LoVo (cell line): Measurements from ENCODE around the gene DBI.
A peak's percentile ranks its signal among the peaks of the same experiment; 100 is the strongest.
"Not testable (repeated sequence)": the region's sequence is repeated elsewhere in the genome, so short reads cannot be mapped to it uniquely, and the experiment has no call there.

Source experiments
- DNase-seq: peaks from one replicate; pipeline ENCODE4 v3.0.0-alpha.2; 2016; ENCODE audit warnings: low spot score

Gene DBI

DNA sequence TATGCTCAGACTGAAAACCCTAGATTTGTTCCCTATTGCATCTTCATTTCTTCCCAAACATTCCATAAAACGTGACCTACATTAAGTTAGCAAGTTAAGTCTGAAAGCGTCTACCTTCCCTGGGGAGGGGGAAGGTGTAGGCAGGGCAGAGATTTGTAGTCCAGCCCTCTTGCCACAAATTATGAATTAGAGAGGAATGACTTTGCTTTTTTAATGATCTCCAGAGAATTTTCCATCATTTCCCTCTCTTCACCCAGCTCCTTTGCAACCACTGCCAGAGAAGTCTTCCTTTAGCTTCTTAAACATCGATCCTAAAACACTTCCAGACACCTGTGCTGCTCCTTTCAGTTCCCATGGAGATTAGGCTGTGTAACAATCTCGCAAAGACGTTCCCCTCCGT, 1.3 kb upstream of the DBI start:
- no peak for DNase-seq

DNA sequence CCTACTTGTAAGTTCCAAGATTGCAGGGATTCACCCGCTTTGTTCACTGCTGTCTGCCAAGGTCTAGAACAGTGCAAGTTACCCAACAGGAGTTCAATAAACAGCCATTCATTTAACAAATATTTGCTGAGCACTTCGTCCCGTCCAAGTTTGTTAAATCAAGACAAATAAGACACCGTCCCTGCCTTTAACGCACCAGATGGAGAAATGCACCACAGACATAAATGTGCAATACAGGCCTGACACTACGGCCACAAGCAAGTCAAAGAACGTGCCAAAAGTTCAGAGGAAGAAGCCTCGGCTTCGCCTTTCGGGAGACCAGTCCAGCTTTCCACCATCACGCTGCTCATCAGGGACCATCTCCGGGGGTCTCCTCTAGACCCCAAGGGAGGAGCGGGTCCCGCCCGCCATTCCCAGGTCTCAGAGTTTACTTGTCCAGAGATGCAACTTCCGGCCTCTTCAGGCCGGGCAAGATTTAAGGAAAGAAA, 572 bp upstream of the DBI start:
- no peak for DNase-seq

DNA sequence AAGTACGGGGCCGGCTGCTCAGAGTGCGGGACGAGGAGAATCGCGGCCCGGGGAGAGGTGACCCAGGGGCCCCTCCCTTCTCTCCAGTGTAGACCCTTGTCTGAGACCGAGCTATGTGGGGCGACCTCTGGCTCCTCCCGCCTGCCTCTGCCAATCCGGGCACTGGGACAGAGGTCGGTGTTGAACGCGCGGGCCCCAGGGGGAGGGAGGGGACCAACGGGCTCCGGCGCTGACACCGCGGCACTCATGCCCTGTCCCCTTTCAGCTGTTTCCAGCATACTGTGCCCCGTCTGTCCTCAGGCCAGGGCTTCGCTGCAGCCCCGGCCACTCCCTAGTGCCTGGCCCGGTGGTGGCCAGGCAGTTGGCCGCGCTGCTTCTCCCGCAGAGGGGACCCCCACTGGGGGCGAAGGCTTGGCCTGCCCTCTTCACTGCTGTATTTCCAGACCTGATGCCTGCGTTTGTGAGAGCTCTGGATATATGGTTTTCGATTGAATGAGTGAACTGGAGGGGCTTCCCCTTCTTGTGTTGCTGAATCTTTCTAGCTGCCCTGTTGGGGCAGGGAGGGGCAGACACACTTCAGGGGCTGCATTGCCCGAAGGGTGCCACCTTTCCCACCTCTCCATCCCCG, 809 bp downstream of the DBI start:
- peak; percentile 44 for DNase-seq

DNA sequence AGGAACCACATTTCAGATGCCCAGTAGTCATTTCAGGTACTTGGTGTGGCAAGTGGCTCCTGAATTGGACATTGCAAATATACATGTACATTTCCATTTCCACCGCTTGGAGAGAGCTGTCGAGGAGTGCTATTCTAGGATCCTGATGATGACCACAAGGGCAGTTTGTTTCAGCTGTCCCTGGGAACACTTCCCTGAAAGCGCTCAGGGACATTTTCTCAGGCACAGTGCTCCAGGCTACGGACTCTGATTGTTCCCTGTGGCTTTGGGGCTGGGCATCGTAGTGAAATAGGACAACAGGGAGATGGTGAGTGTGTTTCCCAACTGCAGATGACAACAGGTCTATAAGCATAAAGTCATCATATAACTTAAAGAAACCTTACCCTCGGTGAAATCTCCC, 3.1 kb downstream of the DBI start:
- DNase-seq: no peak

DNA sequence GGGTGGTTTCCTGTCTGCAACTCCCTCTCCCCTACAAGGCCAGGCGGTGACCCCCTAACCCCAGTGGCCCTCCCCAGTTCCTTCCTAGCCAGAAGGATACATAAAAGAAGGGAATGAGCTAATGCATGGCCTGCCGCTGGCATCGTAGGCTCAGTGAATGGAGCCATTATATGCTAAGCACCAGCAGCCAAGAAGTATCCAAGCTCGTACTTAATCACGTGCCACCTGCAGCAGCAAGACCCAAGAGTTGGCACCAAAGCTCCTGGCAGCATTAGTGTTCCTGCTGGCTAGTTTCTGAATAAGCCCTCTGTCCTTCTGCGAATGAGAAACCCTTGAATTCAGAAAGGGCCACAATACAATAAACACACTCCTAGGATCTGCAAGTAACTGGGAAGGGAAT, 4.3 kb downstream of the DBI start:
- DNase-seq: no peak

DNA sequence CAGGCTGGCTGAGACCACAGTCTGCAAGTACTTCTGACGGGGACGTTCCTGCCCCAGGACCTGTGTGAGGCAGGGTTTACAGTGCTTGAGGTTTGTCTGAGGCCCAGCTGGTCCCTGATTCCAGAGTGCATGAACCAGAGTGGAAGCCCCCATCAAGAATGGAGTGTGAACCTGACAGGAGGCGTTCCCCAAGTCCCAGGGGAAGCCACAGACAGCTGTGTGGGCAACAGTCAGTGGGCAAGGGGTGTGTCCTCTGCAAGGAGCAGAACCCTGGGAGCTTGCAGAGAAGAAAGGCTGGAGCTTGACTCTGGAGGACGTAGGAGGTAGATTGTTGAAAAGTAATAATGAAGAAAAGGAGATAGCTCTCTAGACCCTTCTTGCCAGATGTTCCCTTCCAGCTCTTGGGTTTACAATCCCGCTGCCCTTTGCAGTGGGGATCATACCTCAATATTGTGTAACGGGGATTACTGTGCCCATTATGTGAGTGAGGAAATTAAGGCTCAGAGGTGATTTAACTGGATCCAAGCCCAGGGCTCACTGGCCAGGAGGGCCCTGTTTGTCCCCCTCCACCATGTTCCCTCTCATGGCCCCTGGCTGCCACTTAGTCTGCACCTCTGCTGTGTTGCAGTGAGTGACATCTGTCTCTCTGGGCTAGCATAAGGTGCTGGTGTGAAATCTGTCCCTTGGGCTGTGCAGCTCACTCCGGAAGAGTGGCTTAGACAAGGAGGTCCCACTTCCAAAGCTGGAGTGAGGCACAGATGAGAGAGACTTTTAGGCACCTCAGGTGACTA, 6.2 kb downstream of the DBI start:
- DNase-seq: no peak

DNA sequence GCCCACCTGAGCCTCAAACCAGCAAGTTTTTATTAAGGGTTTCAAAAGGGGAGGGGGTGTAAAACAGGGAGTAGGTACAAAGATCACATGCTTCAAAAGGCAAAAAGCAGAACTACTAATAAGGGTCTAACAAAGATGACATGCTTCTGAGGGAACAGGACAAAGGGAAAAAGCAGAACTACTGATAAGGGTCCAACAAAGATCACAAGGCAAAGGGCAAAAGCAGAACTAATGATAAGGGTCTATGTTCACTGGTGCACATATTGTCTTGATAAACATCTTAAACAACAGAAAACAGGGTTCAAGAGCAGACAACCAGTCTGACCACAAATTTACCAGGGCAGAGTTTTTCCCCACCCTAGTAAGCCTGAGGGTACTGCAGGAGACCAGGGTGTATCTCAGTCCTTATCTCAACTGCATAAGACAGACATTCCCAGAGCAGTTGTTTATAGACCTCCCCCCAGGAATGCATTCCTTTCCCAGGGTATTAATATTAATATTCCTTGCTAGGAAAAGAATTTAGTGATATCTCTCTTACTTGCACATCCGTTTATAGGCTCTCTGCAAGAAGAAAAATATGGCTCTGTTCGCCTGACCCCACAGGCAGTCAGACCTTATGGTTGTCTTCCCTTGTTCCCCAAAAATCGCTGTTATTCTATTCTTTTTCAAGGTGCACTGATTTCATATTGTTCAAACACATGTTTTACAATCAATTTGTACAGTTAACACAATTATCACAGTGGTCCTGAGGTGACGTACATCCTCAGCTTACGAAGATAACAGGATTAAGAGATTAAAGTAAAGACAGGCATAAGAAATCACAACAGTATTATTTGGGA, 7.3 kb downstream of the DBI start:
- not testable (repeated sequence) for DNase-seq

DNA sequence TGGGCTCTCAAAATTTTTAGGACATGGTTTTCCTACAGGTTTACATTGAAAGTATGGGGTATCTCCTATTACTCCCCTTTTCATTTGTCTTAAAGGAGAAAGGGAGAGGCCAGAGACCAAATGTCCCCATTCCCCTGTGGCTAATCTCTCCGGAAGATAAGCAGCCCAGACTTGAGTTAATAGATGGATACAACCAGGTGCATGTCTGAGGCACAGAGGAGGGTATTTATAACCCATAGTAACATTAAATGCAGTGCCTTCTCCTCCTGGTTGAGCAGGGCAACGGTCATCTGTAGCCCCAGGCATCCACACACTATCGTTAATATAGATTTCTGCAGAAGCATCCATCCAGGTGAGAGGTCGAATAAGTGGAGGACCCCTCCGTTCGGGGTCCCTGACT, 9.6 kb downstream of the DBI start:
- not testable (repeated sequence) for DNase-seq

DNA sequence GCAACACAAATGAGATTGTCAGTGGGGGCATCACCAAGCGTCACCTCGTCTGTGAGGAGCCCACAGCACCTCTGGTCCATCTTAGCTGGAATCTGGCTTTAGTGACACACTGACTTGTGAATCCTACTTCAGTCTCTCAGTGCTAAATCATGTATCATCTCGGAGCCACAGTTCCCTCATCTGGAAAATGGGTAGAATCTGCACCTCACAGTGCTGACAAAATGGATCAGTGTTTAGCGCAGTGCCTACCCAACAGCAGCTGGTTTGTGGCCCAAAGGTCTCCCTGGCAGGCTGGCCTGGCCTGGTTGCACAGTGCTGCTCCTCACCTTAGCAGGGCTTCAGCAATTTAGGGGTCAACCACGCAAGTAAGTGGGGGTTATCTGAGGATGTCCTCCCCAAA, 10.0 kb downstream of the DBI start:
- no peak for DNase-seq

DNA sequence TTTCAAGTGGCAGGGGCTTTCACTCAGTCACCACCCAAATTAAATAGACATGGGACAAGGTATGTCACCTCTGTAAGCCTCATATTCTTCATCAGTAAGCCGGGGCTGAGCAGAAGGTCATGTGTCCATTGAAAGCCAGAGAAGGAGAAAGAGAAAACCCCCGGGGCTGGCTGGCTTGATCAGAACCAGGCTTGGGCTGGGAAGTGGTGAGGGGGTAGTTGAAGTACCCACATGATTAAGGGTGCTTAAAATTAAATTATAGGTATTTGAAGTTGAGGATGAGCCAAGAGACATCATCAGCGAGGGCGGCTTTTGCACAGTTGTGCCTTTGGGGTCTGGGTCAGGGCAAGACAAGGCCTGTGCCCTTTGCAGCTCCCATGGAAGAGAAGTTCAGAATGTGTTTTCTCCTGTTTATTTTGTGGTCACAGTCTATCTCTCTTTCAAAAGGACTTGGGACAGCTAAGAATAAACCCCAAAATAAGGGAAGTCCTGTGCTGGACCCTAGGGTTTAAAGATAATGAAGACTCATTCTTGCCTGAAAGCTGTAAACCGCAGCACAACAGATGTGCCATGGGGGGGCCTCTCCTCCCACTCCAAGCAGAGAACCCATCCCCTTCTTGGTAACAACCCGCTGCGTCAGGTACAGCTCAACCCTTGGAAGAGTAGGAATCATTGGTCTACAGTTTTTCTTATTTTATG, 10.7 kb downstream of the DBI start:
- DNase-seq: no peak

DNA sequence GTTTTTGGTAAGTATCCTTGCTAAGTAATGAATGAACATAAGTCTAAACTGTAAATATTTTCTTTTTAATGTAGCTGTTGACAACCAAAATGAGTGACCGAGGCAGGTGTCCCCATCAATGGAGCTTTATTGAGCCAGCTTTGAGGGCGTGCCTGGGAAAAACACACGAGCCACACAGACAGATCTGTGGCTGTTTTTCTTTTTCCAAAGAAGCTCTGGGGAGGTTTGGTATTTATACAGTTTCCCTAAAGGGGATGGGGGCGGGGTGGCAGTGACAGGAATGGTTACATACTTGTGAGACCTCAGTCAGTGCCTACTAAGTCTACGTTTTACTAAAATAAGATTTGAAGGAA, 11.2 kb downstream of the DBI start:
- DNase-seq: no peak

DNA sequence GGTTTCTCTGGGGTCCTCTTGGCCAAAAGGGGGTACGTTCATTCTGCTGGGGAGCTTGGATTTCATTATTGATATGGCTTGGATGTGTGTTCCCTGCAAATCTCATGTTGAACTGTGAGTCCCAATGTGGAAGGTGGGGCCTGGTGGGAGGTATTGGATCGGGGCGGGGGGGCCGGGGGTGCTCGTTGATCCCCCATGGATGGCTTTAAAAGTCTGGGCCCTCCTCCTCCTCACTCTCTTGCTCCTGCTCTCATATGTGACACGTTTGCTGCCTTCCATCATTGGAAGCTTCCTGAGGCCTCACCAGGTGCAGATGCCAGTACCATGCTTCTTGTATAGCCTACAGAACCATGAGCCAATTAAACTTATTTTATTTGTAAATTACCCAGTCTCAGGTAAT, 11.8 kb downstream of the DBI start:
- DNase-seq: no peak

DNA sequence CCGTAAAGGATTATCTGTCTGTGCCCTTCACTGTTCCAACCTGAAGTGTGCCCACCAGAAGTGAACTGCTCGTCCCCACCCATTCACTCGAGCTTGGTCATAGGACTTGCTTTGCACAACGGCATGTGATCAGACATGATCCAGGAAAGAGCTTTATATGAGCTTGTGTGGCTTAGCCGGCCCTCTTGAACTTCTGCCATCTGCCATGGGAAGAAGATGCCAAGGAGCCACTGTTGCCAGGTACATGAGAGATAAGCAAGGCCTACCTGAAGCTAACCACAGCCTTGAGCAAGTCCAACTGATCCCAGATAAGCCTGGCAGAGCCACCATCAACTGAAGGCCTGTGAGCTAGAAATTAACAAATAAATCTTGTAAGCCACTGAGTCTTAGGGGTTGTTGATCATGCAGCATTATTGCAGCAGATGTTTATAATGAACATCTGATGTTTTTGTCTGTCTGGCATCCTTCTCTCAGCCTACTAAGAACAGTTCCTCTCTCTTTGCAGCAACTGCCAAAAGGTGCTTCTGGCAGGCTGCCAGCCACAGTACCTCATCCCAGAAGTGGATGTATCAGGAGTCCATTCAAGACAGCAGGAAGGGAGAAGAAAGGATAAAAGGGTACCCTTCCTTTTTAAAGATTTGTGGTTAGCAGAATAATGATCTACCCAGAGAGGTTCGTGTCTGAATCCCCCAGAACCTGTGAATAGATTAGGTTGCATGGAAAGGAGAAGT, 16.8 kb downstream of the DBI start:
- DNase-seq: no peak

DNA sequence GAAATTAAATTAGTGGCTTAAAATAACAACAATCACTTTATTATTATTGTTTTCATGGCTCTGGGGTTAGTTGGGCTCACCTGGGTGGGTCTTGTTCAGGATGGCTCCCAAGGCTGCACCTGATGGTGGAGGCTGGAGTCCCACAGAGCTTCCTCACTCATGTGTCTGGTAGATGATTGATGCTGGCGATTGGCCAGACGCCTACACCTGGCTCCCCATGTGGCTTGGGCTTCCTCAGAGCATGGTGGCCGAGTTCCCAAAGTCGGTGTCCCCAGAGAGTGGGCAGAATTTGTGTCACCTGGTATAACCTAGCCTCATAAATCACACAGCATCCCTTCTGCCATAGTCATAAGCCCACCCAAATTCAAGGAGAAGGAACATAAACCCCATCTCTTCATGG, 18.2 kb downstream of the DBI start:
- no peak for DNase-seq

DNA sequence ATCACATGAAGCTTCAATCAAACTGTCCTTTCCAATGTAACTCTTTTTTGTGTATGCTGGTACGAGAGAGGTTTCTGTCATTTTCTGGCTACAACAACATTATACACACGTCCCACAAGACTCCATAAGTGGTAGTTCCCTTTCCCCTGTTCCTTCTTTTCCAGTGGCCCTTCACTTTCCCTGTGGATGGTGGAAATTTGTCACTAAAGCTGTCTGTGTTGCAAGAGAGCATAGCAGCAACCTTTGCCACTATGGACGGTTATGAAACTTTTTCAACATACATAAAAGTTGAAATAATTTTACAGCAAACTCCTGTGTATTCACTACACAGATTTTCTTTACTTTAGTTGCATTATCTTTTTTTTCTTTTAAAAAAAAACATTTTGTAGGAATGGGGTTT, 18.7 kb downstream of the DBI start:
- no peak for DNase-seq

DNA sequence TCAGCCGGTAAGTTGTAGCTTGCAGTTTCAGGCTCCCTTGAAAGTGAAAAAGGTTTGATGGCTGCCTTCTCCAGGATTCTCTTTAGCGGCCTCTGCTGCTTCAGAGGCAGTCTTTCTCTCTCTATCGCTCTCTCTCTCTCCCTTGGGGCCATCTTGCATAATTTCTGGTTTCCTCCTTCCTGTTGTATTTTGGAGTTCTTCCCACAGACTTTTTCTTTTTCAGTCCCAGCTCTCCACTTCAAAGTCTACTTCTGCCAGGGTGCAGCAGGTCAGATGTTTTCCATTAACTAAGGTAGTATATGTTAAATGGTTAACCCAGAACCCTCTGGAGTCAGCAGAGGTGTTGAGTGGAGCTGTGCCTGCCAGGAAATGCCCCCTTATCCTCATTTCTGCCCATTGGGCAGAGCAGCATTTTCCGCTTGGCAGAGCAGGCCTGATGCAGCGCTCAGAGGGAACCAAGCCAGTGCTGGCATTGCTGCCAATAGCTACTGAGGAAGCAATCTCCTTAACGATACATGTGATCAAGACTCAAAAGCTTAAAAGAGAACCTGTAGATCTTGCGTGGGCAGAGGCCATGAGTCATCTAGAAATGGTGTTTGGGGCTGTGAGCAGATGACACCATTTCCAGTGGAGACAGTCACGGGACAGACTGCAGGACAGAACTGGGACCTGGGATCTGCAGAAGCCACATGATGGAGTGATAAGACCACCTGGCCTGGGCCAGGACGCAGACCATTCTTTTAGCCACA, 20.8 kb downstream of the DBI start:
- DNase-seq: no peak

DNA sequence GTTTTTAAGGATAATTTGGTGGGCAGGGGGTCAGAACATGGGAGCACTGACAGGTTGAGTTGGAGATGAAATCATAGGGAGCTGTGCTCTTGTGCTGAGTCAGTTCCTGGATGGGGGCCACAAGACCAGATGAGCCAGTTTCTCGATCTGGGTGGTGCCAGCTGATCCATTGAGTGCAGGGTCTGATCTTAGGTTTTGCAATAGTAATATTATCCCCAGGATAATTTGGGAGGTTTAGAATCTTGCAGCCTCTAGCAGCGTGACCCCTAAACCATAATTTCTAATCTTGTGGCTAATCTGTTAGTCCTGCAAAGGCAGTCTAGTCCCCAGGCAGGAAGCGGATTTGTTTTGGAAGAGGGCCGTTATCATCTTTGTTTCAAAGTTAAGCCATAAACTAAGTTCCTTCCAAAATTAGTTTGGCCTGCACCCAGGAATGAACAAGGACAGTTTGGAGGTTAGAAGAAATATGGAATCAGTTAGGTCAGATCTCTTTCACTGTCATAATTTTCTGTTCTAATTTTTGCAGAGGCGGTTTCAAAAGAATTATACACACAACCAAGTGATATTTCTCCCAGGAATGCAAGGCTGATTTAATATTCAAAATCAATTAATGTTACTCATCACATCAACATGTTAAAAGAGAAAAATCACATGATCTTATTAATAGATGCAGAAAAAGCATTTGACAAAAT, 23.0 kb downstream of the DBI start:
- DNase-seq: no peak

DNA sequence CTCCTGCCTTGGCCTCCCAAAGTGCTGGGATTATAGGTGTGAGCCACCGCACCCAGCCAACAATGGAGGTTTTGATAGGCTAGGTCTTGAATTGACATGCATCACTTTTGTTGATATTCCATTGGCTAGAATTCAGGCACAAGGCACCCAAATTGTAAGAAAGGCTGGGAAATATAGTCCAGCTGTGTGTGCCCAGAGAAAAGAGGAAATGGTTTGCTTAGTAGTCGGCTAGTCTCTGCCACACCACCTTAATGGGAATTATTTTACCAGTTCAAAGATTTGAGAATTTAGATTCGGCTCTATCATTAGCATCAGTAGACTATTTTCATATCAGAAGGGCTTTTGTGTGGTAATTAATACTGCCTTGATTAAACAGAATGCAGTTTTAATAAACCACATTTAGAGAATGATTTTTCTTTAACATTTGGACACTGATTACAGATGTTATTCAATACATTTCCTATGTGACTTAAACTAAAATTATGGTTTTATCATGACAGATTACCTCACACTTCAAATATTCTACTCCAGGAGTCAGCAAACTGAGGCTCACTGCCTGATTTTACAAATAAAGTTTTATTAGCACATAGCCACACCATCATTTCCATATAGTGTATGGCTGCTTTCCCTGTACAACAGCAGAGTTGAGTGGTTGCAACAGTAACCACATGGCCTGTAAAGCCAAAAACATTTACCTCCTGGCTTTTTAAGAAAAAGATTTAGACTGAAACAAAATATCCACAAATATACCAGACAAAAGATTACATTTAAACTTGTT, 27.4 kb downstream of the DBI start:
- DNase-seq: no peak

DNA sequence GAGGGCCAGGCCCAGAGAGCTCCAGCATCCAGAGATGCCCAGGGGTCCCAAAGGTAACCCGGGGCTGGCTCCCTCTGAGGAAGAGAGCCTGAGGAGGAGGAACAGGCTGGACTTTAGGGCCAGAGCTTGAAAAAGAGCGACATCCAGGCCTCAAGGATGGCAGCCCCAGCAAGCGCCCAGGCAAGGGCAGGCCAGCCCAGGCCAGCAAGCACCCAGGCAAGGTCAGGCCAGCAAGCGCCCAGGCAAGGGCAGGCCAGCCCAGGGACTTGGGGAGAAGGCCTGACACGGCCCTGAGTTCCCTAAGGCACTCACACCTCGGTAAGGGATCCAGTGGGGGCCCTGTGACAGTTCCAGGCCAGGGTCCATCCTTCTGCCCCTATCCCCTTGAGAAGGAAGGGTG, 30.4 kb downstream of the DBI start:
- DNase-seq: no peak

DNA sequence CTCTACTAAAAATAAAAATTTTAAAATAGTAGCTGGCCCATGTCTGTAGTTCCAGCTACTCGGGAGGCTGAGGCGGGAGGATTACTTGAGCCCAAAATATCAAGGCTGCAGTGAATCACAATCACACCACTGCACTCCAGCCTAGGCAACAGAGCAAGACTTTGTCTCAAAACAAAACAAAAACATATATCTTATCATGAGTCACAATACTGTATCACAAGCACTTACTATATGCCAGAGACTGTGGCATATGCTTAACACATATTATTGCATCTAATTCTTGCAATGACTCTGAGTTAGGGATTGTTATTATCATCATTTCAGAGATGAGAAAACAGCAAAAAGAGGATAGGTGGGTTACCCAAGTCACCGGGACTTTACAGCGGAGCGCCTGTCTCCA, 35.3 kb downstream of the DBI start:
- no peak for DNase-seq
